ENCODE data around the gene SMPD1.

SMPD1 gene

GRCh38 chr11:6389905-6390717, at the start of gene SMPD1:
TSS of gene SMPD1 (plus strand) at chr11:6390474. CDS start at chr11:6390599, 125 bp downstream.
- DNase-seq: peak; percentile 96

GRCh38 chr11:6345366-6345765, 44.9 kb upstream of the SMPD1 start:
- no peak for DNase-seq

GRCh38 chr11:6350043-6350442, 40.2 kb upstream of the SMPD1 start:
- DNase-seq: no peak

- DNase-seq: no peak
Measured at GRCh38 chr11:6350486-6350885, 39.8 kb upstream of the SMPD1 start.

GRCh38 chr11:6351782-6352382, 38.4 kb upstream of the SMPD1 start:
- DNase-seq: no peak

GRCh38 chr11:6353367-6353987, 36.8 kb upstream of the SMPD1 start:
- peak; percentile 65 for DNase-seq

- DNase-seq: no peak
Measured at GRCh38 chr11:6354651-6355485, 35.4 kb upstream of the SMPD1 start.

- no peak for DNase-seq
Measured at GRCh38 chr11:6356503-6357055, 33.7 kb upstream of the SMPD1 start.

- DNase-seq: no peak
Measured at GRCh38 chr11:6357222-6357621, 33.1 kb upstream of the SMPD1 start.

GRCh38 chr11:6360183-6360582, 30.1 kb upstream of the SMPD1 start:
- no peak for DNase-seq

GRCh38 chr11:6362185-6362872, 27.9 kb upstream of the SMPD1 start:
- DNase-seq: no peak

- DNase-seq: peak; percentile 64
Measured at GRCh38 chr11:6362873-6363678, 27.2 kb upstream of the SMPD1 start.

- no peak for DNase-seq
Measured at GRCh38 chr11:6365659-6366058, 24.6 kb upstream of the SMPD1 start.

GRCh38 chr11:6371825-6372224, 18.4 kb upstream of the SMPD1 start:
- DNase-seq: no peak

- peak; percentile 12 for DNase-seq
Measured at GRCh38 chr11:6377902-6378639, 12.2 kb upstream of the SMPD1 start.

- DNase-seq: no peak
Measured at GRCh38 chr11:6378640-6378989, 11.7 kb upstream of the SMPD1 start.

GRCh38 chr11:6385046-6385777, 5.1 kb upstream of the SMPD1 start:
- DNase-seq: no peak

GRCh38 chr11:6387811-6388599, 2.3 kb upstream of the SMPD1 start:
- DNase-seq: no peak

GRCh38 chr11:6388748-6389147, 1.5 kb upstream of the SMPD1 start:
- no peak for DNase-seq

Measured in CD4-positive, alpha-beta T cell treated with Interleukin-10 for 1 hour (primary cell).